Activated CD4-positive, CD25-positive, alpha-beta regulatory T cell (primary cell): ENCODE data around the gene RUNX2.

ENCODE experiments used
- DNase-seq, 4 experiments: peaks; one replicate each; lab custom pipeline; 2025; lab: John Stamatoyannopoulos, UW

Gene RUNX2

DNA sequence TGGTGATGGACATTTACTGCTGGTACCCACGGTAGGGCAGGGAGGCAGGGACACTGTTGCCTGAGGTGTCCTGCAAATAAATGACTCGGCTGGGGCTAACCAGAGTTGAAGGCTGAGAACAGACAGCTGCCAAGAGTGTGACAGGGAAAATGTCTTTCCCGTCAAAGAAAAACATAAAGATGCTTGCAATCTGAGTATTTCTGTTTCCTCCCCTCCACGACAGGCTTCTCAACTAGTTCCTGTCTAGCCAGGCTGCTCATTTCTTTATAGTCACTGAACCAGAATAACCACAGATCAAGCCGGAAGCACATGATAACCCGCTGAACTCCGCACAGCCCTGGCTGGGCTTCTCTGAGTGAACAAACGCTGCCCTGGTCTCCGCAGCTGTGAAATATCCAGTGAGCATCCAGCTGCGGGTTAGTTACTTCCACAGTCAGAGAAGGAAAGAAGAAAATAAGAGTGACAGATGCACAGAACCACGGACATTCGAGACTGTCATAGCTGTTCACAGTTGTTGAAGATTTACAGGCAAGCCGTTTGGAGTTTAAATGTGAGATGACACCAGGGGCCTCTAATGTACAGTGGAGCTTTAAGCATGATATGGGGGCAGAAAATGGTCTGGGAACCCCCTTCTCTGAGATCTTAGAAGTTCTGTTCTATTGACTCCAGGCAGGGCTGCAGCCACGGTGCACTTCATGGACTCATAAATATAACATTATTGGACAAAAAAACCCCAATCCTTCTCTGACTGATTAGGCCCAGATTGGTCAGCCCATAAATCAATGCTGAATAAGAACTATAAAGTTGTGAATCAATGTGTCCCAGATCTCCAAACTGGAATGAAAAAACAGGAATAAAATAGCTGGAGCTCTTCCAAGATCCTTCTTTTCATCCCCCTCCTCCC, 349.5 kb downstream of the RUNX2 start:
- DNase-seq, result peak in 2 of 4 experiments; percentile 5 to 9

DNA sequence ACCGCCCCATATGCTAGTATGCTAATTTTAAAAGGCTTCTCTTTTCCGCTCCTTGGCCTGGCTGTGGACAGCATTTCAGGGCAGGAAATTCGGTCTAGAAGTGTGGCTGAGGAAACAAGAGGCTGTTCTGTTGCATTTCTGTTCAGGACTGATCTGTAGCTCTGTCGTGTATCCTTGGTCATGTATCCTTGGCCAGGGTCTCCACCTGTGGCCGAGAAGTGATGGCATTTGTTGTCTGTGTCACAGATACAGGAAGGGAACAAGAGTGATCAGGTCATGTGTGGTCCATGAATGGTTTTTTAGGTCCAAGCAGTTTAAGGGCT, 350.1 kb downstream of the RUNX2 start:
- no peak for DNase-seq

DNA sequence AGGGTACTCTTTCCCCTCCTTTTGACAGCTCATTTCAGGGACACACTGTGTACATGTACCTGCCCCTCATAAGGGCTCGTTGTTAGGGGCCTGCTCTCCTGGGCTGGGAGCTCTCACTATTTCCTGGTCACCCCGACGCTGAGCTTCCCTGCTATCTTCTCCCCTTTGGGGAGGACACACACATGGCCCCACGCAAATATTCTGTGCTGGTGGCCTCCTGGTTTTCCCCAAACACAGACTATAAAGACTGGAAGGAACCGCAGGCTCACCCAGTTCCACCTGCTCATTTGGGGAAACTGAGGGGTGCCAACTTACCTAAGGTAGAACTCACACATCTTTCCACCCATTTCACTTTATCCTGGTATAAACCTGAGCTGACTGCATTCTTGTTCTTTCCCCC, 351.0 kb downstream of the RUNX2 start:
- no peak for DNase-seq

DNA sequence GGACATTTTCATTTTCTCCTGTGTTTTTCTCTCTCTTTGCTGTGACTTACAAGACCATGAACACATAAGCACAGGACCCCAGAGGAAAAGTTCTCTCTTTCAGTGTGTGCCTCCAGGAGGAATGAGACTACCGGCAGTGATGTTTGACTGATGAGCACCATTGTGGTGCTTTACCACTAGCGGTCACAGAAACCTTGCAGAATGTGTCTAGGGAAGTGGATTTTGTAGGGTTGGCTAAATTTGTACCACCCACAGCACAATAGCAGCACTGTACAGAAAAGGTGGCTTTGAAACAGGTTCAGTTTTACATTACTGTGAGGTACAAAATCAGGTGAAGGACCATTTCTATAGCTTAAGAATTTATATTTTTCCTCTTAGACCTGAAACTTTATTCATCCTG, 351.5 kb downstream of the RUNX2 start:
- DNase-seq, result no peak

DNA sequence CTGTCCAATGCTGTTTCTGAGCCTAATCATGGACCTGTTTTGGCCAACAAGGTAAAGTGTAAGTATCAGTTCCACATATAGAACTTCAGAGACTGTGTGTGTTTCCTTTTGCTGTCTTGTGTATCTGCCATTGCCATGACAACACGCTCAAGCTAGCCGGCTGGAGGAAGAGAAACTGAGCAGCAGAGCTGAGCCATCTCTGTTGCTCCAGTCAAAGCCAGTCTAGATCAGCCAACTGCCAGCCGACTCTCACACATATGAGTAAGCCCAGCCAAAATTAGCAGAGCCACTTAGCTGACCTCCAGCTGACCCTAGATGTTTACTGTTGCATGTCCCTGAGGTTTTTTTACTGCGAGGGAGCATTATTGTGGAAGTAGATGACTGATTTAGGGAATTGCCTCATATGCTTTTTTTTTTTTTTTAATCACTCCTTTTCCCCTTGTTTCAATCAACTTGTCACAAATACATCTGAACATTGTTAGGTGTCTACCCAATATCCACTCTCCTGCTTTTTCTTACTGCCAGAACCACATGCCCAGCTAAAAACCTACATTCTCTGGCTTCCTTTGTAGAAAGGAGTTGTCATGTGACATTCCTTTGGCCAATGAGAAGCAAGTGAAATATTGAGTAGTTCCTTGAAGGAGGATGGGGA, 353.9 kb downstream of the RUNX2 start:
- no peak for DNase-seq

DNA sequence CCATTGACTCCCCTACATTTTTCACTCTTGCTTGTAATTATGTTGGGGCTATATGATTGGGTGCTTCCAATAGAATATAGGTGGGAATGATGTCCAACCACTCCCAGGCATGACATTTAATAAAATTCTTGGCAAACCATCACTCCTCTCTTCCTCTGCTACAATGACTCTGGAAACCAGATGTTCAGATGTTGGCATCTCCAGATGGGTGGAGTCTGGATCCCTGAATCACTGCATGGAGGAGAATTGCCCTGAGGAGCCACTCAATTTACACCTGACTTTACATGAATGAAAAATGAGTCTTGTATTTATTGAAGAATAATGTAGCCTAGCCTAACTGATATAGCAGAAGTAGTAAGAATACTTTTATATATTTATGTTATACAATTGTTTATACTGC, 356.3 kb downstream of the RUNX2 start:
- DNase-seq, result no peak

DNA sequence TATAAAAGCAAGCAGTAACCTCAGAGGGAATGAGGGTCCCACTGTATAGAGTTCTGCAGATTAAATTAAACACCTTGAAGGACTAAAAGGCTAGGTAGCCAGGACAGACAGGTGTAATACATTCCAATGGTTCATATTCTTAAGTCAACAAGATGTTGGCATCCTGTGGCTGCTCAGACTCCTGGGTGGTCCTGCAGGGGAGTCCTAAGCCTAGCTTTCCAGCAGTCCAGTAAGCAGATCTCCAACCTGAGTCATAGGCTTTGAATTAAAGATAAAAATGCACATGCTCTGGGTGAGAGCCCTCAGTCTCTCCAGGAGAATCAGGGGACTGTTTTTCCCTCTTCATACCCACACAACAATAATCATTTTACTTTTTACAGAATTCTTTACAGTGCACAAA, 356.9 kb downstream of the RUNX2 start:
- DNase-seq, result no peak

DNA sequence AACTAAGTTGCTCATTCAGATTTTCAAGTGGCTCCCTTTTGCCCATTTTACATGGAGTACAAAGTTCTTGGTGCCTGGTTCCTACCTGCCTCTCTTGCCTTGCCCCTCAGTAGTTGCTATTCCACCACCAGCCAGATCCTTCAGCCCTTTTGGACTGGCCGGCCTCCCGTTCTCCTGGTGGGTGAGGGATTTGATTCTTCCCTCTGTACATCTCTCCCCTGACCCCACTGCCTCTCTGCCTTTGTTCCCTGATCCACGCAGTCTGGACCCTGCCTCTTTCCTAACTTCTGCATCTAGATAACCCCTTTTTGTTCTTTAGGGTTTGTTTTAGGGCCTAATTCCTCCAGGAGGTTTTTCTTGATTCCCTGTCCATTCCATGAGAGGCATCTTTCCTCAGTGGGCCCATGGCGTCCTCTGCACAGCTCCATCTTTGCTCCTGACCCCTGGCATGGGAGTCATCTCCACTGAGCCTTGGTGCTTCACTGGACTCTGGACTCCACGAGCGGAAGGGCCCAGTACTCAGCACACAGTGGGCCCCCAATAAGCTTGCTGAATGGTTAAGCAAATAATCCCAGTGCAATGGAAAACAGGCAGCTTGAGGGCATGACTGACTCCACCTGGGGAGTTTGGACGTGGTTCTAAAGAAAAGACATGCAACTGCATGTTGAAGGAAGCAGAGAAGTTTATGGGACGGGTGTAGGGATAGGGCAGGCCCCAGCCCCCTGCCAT, 358.9 kb downstream of the RUNX2 start:
- no peak for DNase-seq

DNA sequence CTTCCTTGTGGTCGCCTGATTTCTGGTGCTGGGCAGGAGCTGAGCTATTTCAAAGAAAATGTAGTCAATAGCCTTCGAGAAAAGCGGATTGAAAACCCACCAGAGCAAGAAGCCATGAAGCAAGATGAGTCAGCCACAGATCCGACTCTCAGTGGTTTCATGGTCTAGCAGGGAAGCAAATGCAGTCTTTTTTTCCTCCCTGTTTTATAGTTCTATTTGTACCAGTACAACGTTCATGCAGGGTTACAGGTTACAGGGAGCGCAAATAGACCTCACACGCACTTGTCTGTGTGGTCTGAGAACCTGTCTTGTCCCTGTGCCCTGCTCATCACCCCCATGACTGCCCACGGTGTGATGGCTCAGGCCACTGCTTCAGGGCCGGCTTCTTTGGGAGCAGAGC, 359.4 kb downstream of the RUNX2 start:
- no peak for DNase-seq

DNA sequence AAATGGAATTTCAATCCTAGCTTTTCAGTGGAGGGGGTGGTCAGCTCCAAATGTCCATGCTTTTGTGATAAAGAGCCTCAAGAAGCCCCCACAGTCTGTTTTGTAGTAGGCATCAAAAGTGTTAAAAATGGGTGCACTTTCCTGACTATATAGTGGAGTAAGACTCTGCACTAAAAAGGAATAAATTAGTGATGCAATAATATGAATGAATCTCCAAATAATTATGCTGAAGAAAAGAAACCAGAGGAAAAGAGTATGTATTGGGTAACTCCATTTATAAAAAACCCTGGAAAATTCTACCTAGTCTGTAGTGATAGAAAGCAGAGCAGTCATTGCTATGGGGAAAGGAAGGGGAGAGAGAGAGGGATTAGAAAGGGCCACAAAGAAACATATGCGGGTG, 360.1 kb downstream of the RUNX2 start:
- DNase-seq, result no peak

DNA sequence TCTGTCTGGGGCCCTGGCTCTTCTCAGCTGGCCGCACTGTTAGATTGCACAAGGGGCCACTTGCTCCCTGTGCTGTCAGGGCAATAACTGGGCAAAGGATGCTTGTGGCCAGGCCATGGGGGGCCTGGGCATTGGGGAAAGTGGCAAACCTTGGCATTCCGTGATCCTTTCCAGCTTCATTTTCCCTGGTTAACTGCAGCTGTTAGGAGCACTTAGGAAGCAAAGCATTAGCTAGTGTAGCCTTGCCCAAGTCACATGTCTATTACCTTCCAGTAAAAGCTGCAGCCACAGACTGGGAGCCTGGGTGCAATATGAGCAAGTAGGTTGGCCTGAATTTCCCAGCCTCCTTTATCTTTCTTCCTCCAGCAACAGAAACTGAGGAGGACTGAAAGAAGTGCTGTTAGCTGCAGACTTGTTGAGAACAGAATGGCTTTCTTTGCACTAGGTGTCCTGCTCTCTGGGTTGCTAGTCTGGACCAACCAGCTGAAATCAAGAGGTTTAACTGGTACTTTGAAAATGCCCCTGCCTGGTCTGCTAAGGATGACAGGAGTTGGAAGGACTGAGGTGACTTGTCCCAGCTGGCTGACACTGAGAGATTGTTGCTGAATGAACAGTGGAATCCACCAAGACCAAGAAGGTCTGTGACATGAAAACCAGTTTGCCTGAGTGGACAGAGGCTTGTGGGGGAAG, 361.9 kb downstream of the RUNX2 start:
- no peak for DNase-seq

DNA sequence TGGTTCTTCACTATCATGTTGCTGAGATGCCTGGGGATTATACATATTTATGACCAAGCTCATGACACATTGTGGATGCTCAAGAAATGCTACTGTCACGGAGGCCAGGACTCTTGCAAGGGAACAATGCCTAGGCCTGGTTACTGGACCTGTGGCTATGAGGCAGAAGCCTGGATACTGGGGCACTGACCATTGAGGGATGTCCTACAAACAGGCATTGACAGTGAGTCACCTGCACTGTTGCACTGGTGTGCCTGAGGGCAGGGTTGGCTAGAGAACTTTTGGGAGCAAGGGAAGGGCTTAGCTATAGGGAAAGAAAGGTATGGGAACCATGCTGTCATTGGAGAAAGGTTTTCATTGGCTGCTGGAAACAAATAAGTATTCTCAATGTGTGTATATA, 362.7 kb downstream of the RUNX2 start:
- no peak for DNase-seq

DNA sequence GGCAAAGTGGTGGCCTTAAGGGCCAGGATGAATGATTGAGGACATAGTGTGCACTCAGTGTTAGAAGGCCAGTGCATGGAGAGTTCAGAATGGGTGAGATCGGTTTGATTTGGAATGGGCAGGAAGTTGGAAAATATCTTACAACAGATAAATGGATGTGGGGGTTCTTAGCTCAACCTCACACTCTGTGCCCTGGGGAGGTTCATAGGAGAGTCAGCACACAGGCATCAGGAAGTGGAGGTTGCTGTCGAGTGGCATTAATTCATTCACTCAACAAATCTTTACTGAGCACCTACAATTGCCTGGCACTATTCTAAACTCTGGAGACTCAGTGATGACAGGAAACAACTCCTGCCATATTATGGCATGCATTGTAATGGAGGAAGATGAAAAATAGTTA, 363.3 kb downstream of the RUNX2 start:
- no peak for DNase-seq

DNA sequence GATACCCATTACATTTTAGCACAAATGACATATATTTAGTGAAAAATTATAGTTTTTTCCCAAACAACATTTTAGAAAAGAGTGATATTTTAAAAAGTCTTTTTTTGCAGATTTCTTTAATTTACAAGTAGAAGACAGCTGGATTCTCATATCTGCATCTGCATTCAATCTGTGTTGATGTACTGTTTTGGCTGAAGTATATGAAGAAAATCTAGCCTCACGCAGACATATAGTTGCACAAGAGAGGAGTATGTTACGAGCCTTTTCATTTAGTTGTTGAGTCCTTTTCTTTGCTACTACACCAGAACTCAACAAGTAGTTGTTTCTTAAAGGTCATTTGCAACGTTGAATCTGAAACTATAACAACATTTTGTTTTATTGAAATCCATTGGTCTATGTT, 363.9 kb downstream of the RUNX2 start:
- DNase-seq, result no peak

DNA sequence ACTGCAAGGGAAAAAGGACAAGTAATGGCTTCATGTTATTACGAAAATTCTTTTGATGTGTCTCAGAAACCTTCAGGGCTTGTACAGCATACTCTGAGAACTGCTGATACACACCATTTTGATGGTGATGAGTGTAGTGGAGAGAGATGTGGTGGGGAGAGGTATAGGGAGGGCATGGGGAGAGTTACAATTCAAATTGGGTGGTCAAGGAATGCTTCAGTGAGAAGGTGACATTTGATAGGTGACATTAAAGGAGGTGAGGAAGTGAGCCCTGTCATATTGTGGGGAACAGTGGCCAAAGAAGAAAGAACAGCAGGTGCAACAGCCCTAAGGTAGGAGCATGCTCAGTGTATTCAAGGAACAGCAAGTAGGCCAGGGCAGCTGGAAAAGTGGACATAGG, 368.6 kb downstream of the RUNX2 start:
- DNase-seq, result no peak

DNA sequence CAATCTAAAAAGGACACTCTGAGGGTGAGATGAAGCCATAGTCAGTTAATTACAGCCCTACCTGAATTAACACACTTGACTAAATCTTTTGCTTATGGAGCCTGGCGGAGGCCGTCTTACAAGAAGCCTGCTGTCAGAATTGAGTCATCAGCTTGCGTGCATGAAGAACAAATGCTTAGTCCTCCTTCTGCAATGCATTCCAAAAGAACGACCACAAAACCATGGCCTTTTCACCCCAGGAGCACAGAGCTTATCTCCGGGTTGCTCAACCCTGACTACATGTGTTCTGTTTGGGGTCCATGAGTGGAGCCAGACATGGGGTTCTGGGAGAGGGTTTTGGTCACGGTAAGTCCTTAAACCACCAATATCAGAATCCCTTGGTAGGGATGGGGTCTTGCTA, 369.5 kb downstream of the RUNX2 start:
- DNase-seq, result no peak

DNA sequence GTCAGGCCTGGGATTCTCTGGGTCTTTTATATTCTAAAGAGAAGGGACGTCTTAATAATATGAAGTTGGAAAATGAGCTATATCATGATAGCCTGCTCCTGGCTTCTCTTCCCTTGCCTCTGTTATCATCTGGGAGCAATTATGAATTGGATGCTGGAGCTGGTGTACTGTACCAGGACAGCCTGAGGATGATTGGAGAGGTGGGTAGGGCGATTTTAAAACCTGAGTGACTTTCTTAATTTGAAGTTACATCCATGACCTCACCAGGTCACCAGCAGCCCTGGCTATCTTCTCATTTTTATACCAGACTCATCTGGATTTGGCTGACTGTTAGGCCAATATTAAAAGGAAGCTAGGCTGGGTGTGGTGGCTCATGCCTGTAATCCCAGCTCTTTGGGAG, 369.9 kb downstream of the RUNX2 start:
- no peak for DNase-seq

DNA sequence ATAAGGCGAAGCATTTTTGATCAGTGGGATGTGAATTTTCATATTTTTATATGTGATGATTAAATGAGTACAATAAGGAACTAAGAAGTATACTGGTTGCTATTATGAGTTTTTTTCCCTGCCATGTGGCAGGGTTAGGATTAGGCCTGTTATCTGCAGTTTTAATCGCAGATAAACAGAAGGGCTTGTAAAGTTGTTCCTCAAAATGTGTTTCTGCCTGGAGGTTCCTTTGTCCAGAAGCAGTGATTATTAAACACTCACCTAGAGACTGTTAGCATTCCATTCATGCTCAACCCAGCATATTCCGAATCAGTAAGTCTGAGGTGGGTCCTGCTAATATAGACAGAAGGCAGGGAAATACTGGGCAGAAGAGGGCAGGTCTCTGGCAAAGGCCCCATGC, 371.5 kb downstream of the RUNX2 start:
- no peak for DNase-seq

DNA sequence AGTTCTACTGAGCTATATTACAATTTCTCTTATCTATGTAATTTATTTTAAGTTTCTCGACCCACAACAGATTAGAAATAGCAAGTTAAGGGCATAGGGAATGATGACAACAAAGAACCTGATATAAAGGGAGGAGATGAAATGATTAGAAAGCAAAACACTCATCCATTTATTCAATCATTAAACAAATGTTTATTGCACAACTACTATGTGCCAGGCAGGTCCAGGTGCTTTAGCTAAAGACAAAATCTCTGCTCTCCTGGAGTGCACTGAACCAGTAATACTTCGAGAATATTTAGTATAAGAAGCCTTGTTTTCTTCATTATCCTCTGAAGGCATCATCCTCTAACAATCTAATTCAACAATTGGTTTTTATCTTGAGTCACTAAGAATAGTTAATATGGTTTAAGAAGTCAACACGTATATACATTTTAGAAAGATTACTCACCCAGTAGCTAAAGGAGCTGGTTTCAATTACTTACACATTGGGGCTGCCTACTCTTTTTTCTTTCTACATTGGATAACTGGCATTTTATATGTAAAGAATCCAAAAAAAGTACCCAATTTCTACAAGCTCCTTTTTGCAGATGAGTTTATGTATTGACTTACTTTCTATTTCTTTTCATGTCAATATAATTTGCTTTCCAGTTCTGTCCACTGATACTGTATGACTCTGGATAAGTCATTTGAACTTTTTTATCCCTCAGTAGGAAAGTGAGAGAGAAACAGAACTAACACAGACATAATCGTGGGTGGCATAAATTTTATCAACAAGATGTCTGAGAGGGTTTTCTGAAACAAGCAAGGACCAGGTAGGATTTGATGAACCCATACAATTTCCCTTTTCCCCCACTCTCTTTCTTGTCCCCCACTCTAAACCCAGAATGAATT, 375.0 kb downstream of the RUNX2 start:
- DNase-seq, result no peak

DNA sequence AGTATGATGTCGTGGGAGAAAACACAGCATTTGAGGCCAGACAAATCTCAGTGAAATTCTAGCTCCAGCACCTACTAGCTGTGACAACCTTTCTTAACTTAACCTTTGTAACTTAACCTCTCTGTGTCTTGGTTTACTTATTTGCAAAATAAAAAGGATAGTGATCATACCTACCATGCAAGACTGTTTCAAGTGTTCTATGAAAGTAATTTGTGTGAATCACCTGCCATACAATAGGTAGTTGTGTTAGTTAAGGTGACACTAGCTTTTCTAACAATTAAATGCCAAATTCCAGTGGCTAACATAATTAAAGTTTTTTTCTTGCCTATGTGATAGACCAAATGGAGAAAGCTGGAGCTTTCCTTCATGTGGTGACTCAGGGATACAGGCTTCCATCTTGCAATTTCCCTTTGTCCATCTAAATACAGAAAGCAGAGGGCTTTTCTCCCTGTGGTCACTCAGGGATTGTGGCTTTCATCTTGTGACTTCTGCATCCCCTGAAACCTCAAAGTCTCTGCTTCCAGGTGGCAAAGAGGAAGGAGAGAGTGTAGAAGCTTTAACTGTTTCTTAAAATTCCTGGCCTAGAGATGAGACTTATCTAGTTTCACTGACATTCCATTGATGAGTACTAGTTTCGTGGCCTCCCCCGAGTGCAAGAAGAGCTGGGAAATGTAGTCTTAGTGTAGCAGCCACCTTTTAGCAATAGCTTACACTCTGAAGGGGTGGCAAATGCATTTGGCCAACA, 376.1 kb downstream of the RUNX2 start:
- no peak for DNase-seq
